MCF 10A (cell line): ENCODE measurements around the gene TPM1. TPM values are rescaled to one million over a fixed set of nuclear protein-coding genes. Genes with fewer than 3 reads are reported as not detected.

Experiments used
- BruUV-seq: library from RNA; stranded (reverse); fragments of 400-500 nt; replicated peaks from 2 replicates; lab custom pipeline; 2021; lab: Mats Ljungman, UMichigan
- CTCF ChIA-PET: fragments of 300-600 bp; sonication (Branson Sonifier 250); formaldehyde crosslinking; extraction: SDS; loops from one replicate; lab custom pipeline; 2021; ENCODE audit warnings: antibody characterized with exemption, inconsistent platforms; lab: Yijun Ruan, JAX
- POLR2A ChIA-PET: fragments of 300-600, 350-650 bp; sonication (Branson Sonifier 250); formaldehyde crosslinking; extraction: SDS; loops from one replicate; lab custom pipeline; 2020; ENCODE audit warnings: antibody characterized with exemption, inconsistent platforms; lab: Yijun Ruan, JAX
- DNase-seq: peaks from one replicate; pipeline ENCODE4 v3.0.0-alpha.2; 2018; ENCODE audit not compliant: unreplicated experiment
- H3K27ac Mint-ChIP-seq: one replicate; pipeline ENCODE4 v1.8.0; 2022; ENCODE audit warnings: mild to moderate bottlenecking, low read depth, mixed read lengths; ENCODE audit not compliant: unreplicated experiment
- H3K27me3 Mint-ChIP-seq: one replicate; pipeline ENCODE4 v1.8.0; 2022; ENCODE audit warnings: mixed read lengths; ENCODE audit not compliant: insufficient read depth, unreplicated experiment
- H3K36me3 Mint-ChIP-seq: one replicate; pipeline ENCODE4 v1.8.0; 2022; ENCODE audit warnings: mild to moderate bottlenecking, moderate library complexity, mixed read lengths; ENCODE audit not compliant: insufficient read depth, unreplicated experiment
- H3K4me1 Mint-ChIP-seq: one replicate; pipeline ENCODE4 v1.8.0; 2022; ENCODE audit warnings: mixed read lengths; ENCODE audit not compliant: insufficient read depth, unreplicated experiment
- H3K4me3 Mint-ChIP-seq: one replicate; pipeline ENCODE4 v1.8.0; 2022; ENCODE audit warnings: mild to moderate bottlenecking, moderate library complexity, mixed read lengths; ENCODE audit not compliant: unreplicated experiment
- H3K9me3 Mint-ChIP-seq: one replicate; pipeline ENCODE4 v1.8.0; 2022; ENCODE audit warnings: mixed read lengths; ENCODE audit not compliant: unreplicated experiment
- CTCF ChIP-seq: fragments of 200-600 bp; IDR thresholded peaks from one replicate; pipeline ENCODE4 v1.8.0; 2022; ENCODE audit warnings: antibody characterized with exemption, mild to moderate bottlenecking; ENCODE audit not compliant: unreplicated experiment
- intact Hi-C: fragments of 100-400 bp; cut with micrococcal nuclease; formaldehyde crosslinking; loops from 2 replicates; pipeline ENCODE4 v1.14.1; 2022
- total RNA-seq: library from RNA; stranded (reverse); gene quantifications from 2 replicates; pipeline ENCODE4 v1.2.3, GENCODE V29; 2022

TPM1 gene
- total RNA-seq, 1 experiment from 2014 or later = 67.8 TPM

DNA sequence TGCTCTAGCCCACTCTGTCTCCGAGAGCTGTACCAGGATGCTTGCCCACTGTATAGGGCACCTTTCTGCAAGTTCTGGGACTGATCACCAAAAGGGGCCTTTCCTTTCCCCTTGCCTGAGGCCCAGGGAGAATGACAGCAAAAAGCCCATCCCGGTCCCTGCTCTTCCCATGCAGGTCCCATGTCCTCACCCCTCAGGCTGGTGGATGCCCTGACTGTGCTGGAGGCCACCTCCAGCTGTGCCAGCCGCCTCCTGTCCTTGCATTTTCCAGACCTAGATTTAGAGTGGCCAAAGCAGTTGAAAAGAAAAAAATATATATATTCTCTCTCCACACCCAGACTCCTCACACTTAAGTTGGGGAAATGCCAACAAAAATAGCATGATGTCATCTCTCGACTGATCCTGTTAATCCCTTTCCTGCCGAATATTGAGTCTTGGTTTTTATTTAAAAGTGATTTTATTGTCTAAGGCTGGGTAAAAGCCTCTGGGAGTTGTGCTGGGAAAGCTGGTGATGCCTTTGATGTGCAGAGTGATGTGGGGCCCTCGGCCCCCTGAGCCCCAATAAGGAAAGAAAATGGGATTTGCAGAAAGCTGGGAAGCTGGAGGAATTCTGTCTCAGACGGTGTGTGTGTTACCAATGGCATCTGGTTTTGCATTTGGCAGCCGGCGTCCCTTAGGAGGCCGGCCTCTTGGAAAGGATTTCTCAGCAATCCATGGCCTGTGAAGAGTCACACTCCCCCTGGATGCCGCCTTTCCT is 29.3 kb upstream of the TPM1 start:
- intact Hi-C loops = no loop called here
- BruUV-seq = no TSS peak
- Mint-ChIP-seq H3K27me3 (no peaks in the 10 kb centered on the region), H3K27ac (no peak overlapping the region), H3K4me1 (peaks cover 33% of the 10 kb centered on the region), H3K9me3 (no peaks in the 10 kb centered on the region), H3K4me3 (no peak overlapping the region), H3K36me3 (no peaks in the 10 kb centered on the region)
- TF ChIP-seq CTCF = no peak
- POLR2A ChIA-PET = interaction anchor here (0.6 to 0.9 kb wide), 2 partner anchors 116 to 651 kb away, joined by 3 to 4 read pairs; no protein-coding TSS in a partner anchor
- peak; percentile 90 for DNase-seq
- CTCF ChIA-PET = no interaction called here

DNA sequence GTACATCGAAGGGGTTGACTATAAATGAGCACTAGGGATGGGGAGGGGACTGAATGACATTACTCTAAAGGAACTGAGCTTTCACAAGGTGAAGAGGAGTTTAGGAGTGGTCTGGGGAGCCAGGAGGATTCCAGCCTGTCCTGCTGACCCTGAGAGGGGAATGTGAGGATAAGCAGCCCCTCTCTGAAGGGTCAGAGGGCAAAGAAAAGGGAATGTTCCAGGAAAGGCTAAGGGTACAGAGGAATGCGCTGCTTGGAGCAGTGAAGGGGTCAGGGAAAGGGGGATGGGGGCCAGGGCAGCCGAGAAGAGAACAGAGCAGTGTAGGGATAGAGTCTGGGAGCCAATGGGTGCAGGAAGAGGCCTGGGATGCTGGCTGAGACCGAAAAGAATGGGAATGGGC is 28.0 kb upstream of the TPM1 start:
- DNase-seq = no peak

DNA sequence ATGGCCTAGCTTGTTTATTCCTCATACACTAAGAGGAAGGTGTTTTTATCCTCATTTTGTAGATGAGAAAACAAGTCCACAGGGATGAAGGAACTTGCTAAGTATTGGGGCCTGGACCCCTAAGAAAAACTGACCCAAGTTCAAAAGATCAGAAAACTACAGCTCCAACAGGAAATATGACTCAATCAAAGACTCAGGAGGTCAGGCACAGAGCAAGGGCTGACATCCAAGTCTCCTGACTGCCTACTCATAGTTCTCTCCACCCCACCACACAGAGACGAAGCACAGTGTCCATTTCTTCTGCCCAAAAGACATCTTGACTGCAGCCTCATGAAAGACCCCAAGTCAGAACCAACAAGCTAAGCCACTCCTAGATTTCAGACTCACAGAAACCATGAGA is 26.9 kb upstream of the TPM1 start:
- Mint-ChIP-seq H3K27me3 (no peaks in the 10 kb centered on the region), H3K36me3 (no peaks in the 10 kb centered on the region), H3K4me3 (no peak overlapping the region), H3K4me1 (peaks cover 52% of the 10 kb centered on the region), H3K9me3 (no peaks in the 10 kb centered on the region), H3K27ac (peak overlapping the region; percentile 10)
- ChIA-PET POLR2A (interaction anchor here (0.6 to 1.1 kb wide), 3 partner anchors 15 to 878 kb away, joined by 3 to 4 read pairs (median 3); no protein-coding TSS in a partner anchor), CTCF (interaction anchor here (1.0 to 3.1 kb wide), 3 partner anchors 20 to 32 kb away, joined by 3 to 10 read pairs (median 3); no protein-coding TSS in a partner anchor)
- DNase-seq = peak; percentile 77
- intact Hi-C loops = loop anchor here (2.0 kb wide), 1 partner anchor 33 kb away; no protein-coding TSS in a partner anchor
- BruUV-seq = no TSS peak
- TF ChIP-seq CTCF = no peak

More for the DNA sequence above, 28.0 kb upstream of the TPM1 start:
- peaks cover 46% of the 10 kb centered on the region for H3K4me1 Mint-ChIP-seq
- H3K36me3 Mint-ChIP-seq = no peaks in the 10 kb centered on the region
- TF ChIP-seq CTCF = no peak
- no peak overlapping the region for H3K27ac Mint-ChIP-seq
- BruUV-seq = no TSS peak
- H3K9me3 Mint-ChIP-seq = no peaks in the 10 kb centered on the region
- no peak overlapping the region for H3K4me3 Mint-ChIP-seq
- intact Hi-C loops = loop anchor here (2.0 kb wide), 1 partner anchor 34 kb away; no protein-coding TSS in a partner anchor
- ChIA-PET POLR2A (no interaction called here), CTCF (interaction anchor here (1.0 to 3.1 kb wide), 2 partner anchors 31 to 33 kb away, joined by 3 to 10 read pairs; no protein-coding TSS in a partner anchor)
- H3K27me3 Mint-ChIP-seq = no peaks in the 10 kb centered on the region

DNA sequence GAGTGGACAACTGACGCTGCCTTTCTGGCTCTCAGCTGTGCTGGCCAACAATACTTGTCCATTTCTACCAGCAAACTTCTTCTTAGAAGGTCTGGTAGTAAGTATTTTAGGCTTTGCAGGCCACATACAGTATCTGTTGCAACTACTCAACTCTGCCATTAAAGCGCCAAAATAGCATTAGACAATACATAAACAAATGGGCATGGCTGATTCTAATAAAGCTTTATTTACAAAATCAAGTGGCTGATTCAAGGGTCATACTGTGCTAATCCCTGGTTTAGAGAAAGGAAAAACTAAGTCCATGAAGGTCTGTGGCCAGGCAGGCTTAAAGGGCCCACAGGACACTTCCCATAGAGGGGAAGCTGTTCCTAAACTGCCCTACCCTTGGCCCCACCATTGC is 26.3 kb upstream of the TPM1 start:
- H3K4me1 Mint-ChIP-seq = peaks cover 52% of the 10 kb centered on the region
- no TSS peak for BruUV-seq
- H3K27me3 Mint-ChIP-seq = no peaks in the 10 kb centered on the region
- no peaks in the 10 kb centered on the region for H3K36me3 Mint-ChIP-seq
- no peak overlapping the region for H3K4me3 Mint-ChIP-seq
- no peak for DNase-seq
- ChIA-PET CTCF (interaction anchor here (1.3 to 3.1 kb wide), 2 partner anchors 20 to 31 kb away, joined by 3 to 10 read pairs; no protein-coding TSS in a partner anchor), POLR2A (interaction anchor here (1.1 kb wide), 2 partner anchors 16 to 28 kb away, joined by 3 to 4 read pairs; no protein-coding TSS in a partner anchor)
- H3K9me3 Mint-ChIP-seq = no peaks in the 10 kb centered on the region
- intact Hi-C loops = no loop called here
- no peak for TF ChIP-seq CTCF
- H3K27ac Mint-ChIP-seq = peak overlapping the region; percentile 10
